Hepatocyte (in vitro differentiated cells): ENCODE data around the gene GNPTAB.

ENCODE experiments used
- CTCF ChIP-seq: fragments of 200-600 bp; sonication (generic); IDR thresholded peaks from 2 replicates; pipeline ENCODE4 v1.5.1; 2016; ENCODE audit warnings: antibody characterized with exemption, mild to moderate bottlenecking; ENCODE audit not compliant: poor library complexity
- EZH2 ChIP-seq: fragments of 200-600 bp; sonication (generic); IDR thresholded peaks from 2 replicates; pipeline ENCODE4 v1.6.1; 2016; ENCODE audit warnings: antibody characterized with exemption, mild to moderate bottlenecking, borderline replicate concordance

GRCh38 chr12:101782273-101782731 lies 48.5 kb downstream of the GNPTAB start:
- TF ChIP-seq CTCF (no peak), EZH2 (no peak)
